K562 (cell line): Measurements from ENCODE around the gene STON1. TPM values are rescaled to one million over a fixed set of nuclear protein-coding genes. Genes with fewer than 3 reads are reported as not detected.

ENCODE experiments used
- ATAC-seq: fragments of 200-7000 bp; cut with Tn5 transposase; 3 replicates; pipeline ENCODE4 v1.9.1; 2020; ENCODE audit warnings: moderate library complexity
- BruUV-seq: library from RNA; stranded (reverse); fragments of 400-500 nt; replicated peaks from 2 replicates; lab custom pipeline; 2021; lab: Mats Ljungman, UMichigan
- CTCF ChIA-PET: fragments of 300-600 bp; formaldehyde crosslinking; extraction: SDS; loops from one replicate; lab custom pipeline; 2021; ENCODE audit warnings: low intra/inter-chr PET ratio; lab: Yijun Ruan, JAX
- POLR2A ChIA-PET: fragments of 300-600, 350-650 bp; sonication (Branson Sonifier 250); formaldehyde crosslinking; extraction: SDS; loops from one replicate; lab custom pipeline; 2021; ENCODE audit warnings: antibody characterized with exemption, inconsistent platforms; lab: Yijun Ruan, JAX
- DNase-seq, 4 experiments: peaks; one replicate each; pipeline versions ENCODE4 v3.0.0 to v3.0.0-alpha.2; 2011 to 2018; ENCODE audit warnings: low spot score in 3 of 4, mixed read lengths in 3 of 4; ENCODE audit errors: extremely low read depth in 1 of 4
- FAIRE-seq: peaks from 2 replicates; lab custom pipeline; 2011; peaks lifted over from hg19 to GRCh38; lab: Jason Lieb, UNC
- H2AFZ ChIP-seq: 2 replicates; pipeline ENCODE4 v1.6.0; 2011; ENCODE audit warnings: low read depth, low read length, control low read depth, inconsistent platforms
- H3K27ac ChIP-seq: fragments of 200-600 bp; 3 replicates; pipeline ENCODE4 v1.8.0; 2011; ENCODE audit warnings: low read depth, mild to moderate bottlenecking, control low read depth, inconsistent platforms, low read length, moderate library complexity, mixed read lengths; ENCODE audit errors: extremely low read depth
- H3K27me3 ChIP-seq, 2 experiments: fragments of 300-600 bp in 1 of 2; 2 replicates in 1 of 2; 3 replicates in 1 of 2; pipeline versions ENCODE4 v1.6.0 to v1.8.0; 2011; ENCODE audit warnings: inconsistent platforms in 2 of 2, low read length in 2 of 2, mild to moderate bottlenecking in 1 of 2, mixed read lengths in 1 of 2, moderate library complexity in 1 of 2; ENCODE audit not compliant: control insufficient read depth in 2 of 2, insufficient read depth in 2 of 2
- H3K36me3 ChIP-seq: fragments of 300-600 bp; 3 replicates; pipeline ENCODE4 v1.8.0; 2011; ENCODE audit warnings: mild to moderate bottlenecking, low read length, inconsistent platforms; ENCODE audit not compliant: control insufficient read depth, insufficient read depth
- H3K4me1 ChIP-seq, 2 experiments: fragments of 200-600 bp in 1 of 2; replicated peaks in 1 of 2; 2 replicates in 1 of 2; 3 replicates in 1 of 2; pipeline versions ENCODE4 v1.5.1 to v1.8.0; 2011; ENCODE audit warnings: inconsistent platforms in 2 of 2, low read length in 2 of 2, mild to moderate bottlenecking in 1 of 2, mixed read lengths in 1 of 2, moderate library complexity in 1 of 2; ENCODE audit not compliant: control insufficient read depth in 2 of 2, insufficient read depth in 2 of 2
- H3K4me2 ChIP-seq: 2 replicates; pipeline ENCODE4 v1.6.1; 2011; ENCODE audit warnings: low read length, control low read depth, inconsistent platforms, mixed read lengths; ENCODE audit not compliant: insufficient read depth
- H3K4me3 ChIP-seq: fragments of 200-600 bp; sonication (generic), shearing (Covaris generic); 2 replicates; pipeline ENCODE4 v1.5.1; 2016; ENCODE audit warnings: control low read depth, inconsistent platforms
- H3K79me2 ChIP-seq: fragments of 200-600 bp; 3 replicates; pipeline ENCODE4 v1.8.0; 2011; ENCODE audit warnings: low read length, inconsistent platforms; ENCODE audit not compliant: control insufficient read depth, insufficient read depth
- H3K9ac ChIP-seq, 2 experiments: 2 replicates each; pipeline versions ENCODE4 v1.6.0 to v1.6.1; 2011; ENCODE audit warnings: low read depth in 2 of 2, low read length in 2 of 2, control low read depth in 1 of 2, inconsistent platforms in 1 of 2, mild to moderate bottlenecking in 1 of 2, mixed read lengths in 1 of 2; ENCODE audit not compliant: insufficient read depth in 1 of 2
- H3K9me1 ChIP-seq: one replicate; pipeline ENCODE4 v1.6.0; 2011; ENCODE audit warnings: inconsistent platforms, mild to moderate bottlenecking, low read length, moderate library complexity; ENCODE audit not compliant: control insufficient read depth, insufficient read depth
- H3K9me3 ChIP-seq: replicated peaks from 2 replicates; pipeline ENCODE4 v1.5.1; 2011; ENCODE audit warnings: low read depth, low read length, inconsistent platforms; ENCODE audit not compliant: control insufficient read depth, insufficient read depth
- H4K20me1 ChIP-seq: replicated peaks from 2 replicates; pipeline ENCODE4 v1.6.1; 2011; ENCODE audit warnings: low read length, inconsistent platforms, mixed read lengths; ENCODE audit not compliant: control insufficient read depth, insufficient read depth
- BDP1 ChIP-seq: IDR thresholded peaks from 3 replicates; pipeline ENCODE4 v1.6.1; 2011; ENCODE audit not compliant: insufficient read length, insufficient read depth
- DACH1 ChIP-seq: fragments of 450-650 bp; IDR thresholded peaks from 2 replicates; pipeline ENCODE4 v1.6.1; 2018; ENCODE audit not compliant: partially characterized antibody
- ELF2 ChIP-seq: fragments of 250-450 bp; sonication (Bioruptor Pico); IDR thresholded peaks from 2 replicates; pipeline ENCODE4 v1.5.0; 2021; ENCODE audit warnings: mild to moderate bottlenecking
- MCM2 ChIP-seq: fragments of 450-650 bp; IDR thresholded peaks from 2 replicates; pipeline ENCODE4 v1.6.1; 2017; ENCODE audit warnings: low read depth, mild to moderate bottlenecking
- NFYB ChIP-seq: IDR thresholded peaks from 2 replicates; pipeline ENCODE4 v1.6.1; 2011; ENCODE audit warnings: mild to moderate bottlenecking, moderate library complexity; ENCODE audit not compliant: insufficient read length; ENCODE audit errors: extremely low read depth
- OTX1 ChIP-seq: fragments of 450-650 bp; formaldehyde crosslinking; IDR thresholded peaks from 2 replicates; pipeline ENCODE4 v1.4.0; 2022; ENCODE audit warnings: mild to moderate bottlenecking
- RBM25 ChIP-seq: fragments of 200-400 bp; formaldehyde crosslinking; IDR thresholded peaks from 2 replicates; pipeline ENCODE4 v1.6.1; 2018; ENCODE audit warnings: low read length, low read depth, moderate library complexity; ENCODE audit not compliant: severe bottlenecking
- RNF2 ChIP-seq: sonication (generic); IDR thresholded peaks from 2 replicates; pipeline ENCODE4 v1.6.1; 2016
- SNAPC5 ChIP-seq: fragments of 250-450 bp; sonication (Bioruptor Pico); IDR thresholded peaks from 2 replicates; pipeline ENCODE4 v1.8.0; 2021; ENCODE audit warnings: moderate library complexity, mild to moderate bottlenecking, inconsistent platforms
- SP2 ChIP-seq: IDR thresholded peaks from 2 replicates; pipeline ENCODE4 v1.6.1; 2011; ENCODE audit warnings: mild to moderate bottlenecking, low read depth, low read length, moderate library complexity; ENCODE audit not compliant: poor library complexity, severe bottlenecking; ENCODE audit errors: extremely low read depth
- ZBTB5 ChIP-seq: fragments of 450-650 bp; IDR thresholded peaks from 2 replicates; pipeline ENCODE4 v1.6.1; 2017; ENCODE audit warnings: antibody characterized with exemption
- ZNF133 ChIP-seq: fragments of 250-450 bp; sonication (Bioruptor Pico); IDR thresholded peaks from 2 replicates; pipeline ENCODE4 v1.4.0; 2020; ENCODE audit warnings: mild to moderate bottlenecking
- ZNF407 ChIP-seq: fragments of 450-650 bp; IDR thresholded peaks from 2 replicates; pipeline ENCODE4 v1.6.1; 2016; ENCODE audit warnings: low read depth
- ZNF561 ChIP-seq: fragments of 450-650 bp; formaldehyde crosslinking; conservative IDR thresholded peaks from 2 replicates; pipeline ENCODE4 v1.4.0; 2020; ENCODE audit warnings: mild to moderate bottlenecking, moderate library complexity
- ZNF583 ChIP-seq: fragments of 250-450 bp; sonication (Bioruptor Pico); IDR thresholded peaks from 2 replicates; pipeline ENCODE4 v1.4.0; 2020
- in situ Hi-C: fragments of 300-500 bp; cut with MboI; formaldehyde crosslinking; loops from 4 replicates; pipeline ENCODE4 v1.15.0; 2018; ENCODE audit warnings: inconsistent platforms, mixed read lengths
- intact Hi-C: fragments of 100-400 bp; cut with micrococcal nuclease; formaldehyde crosslinking; loops from 2 replicates; pipeline ENCODE4 v1.14.2; 2022
- polyA plus RNA-seq, 8 experiments: library from polyadenylated mRNA; depleted of rRNA in 4 of 8; stranded (reverse) in 5 of 8; unstranded in 3 of 8; fragments of >200 nt; fragmentation: Nextera tagmentation in 2 of 8; fragmentation: Illumina TruSeq in 1 of 8; extraction: Ambion mirVana in 2 of 8; extraction: Trizol in 1 of 8; gene quantifications; 2 replicates each; pipeline versions ENCODE4 v1.2.1 to v1.2.3, GENCODE V29; 2011 to 2014; ENCODE audit warnings: inconsistent platforms in 1 of 8, missing spikeins in 1 of 8
- total RNA-seq, 7 experiments: library from RNA; depleted of rRNA in 6 of 7; stranded (reverse); fragments of >200 nt in 6 of 7; fragmentation: Illumina TruSeq in 2 of 7; extraction: Trizol in 2 of 7; gene quantifications; 2 replicates each; pipeline versions ENCODE4 v1.2.1 to v1.2.3, GENCODE V29; 2011 to 2021; ENCODE audit warnings: low replicate concordance in 1 of 7

Gene STON1
- total and polyA plus RNA-seq, 9 of the 15 experiments (the other 6 are each of a cell fraction or from before 2014, with no cell fraction given) = 0.07 to 1.2 (median 0.55) TPM

GRCh38 chr2:48624696-48625095 is 94.7 kb downstream of the STON1 start (continued):
- TF ChIP-seq ZBTB5 = no peak
- TF ChIP-seq RNF2 = no peak
- TF ChIP-seq NFYB = no peak
- no peak for TF ChIP-seq ZNF583 (CRISPR knock-in tag)
- no peak for TF ChIP-seq ZNF133
- no peak for TF ChIP-seq ELF2
- TF ChIP-seq DACH1 = no peak
- TF ChIP-seq SNAPC5 = no peak
- TF ChIP-seq OTX1 (CRISPR knock-in tag) = no peak
- no peak for TF ChIP-seq ZNF561
- TF ChIP-seq MCM2 = no peak

GRCh38 chr2:48626047-48626446 is 96.1 kb downstream of the STON1 start:
- no TSS peak for BruUV-seq
- no peak overlapping the region for H3K9ac ChIP-seq
- H3K4me1 ChIP-seq = no peaks in the 10 kb centered on the region
- no peaks in the 10 kb centered on the region for H4K20me1 ChIP-seq
- intact Hi-C loops (no loop called here), in situ Hi-C loops (no loop called here)
- H3K4me2 ChIP-seq = no peak overlapping the region
- H2AFZ ChIP-seq = no peak overlapping the region
- ChIA-PET CTCF (no interaction called here), POLR2A (no interaction called here)
- no peak overlapping the region for H3K4me3 ChIP-seq
- no peak for FAIRE-seq
- peaks cover 2% of the 10 kb centered on the region; the same call in 1 of the 2 replicates for H3K9me3 ChIP-seq
- no peak for ATAC-seq
- no peaks in the 10 kb centered on the region for H3K36me3 ChIP-seq
- no peak overlapping the region for H3K27ac ChIP-seq
- H3K9me1 ChIP-seq = no peaks in the 10 kb centered on the region
- no peaks in the 10 kb centered on the region for H3K27me3 ChIP-seq
- H3K79me2 ChIP-seq = no peaks in the 10 kb centered on the region
- DNase-seq = no peak
- TF ChIP-seq BDP1 (no peak), SP2 (no peak), ZNF407 (no peak), RBM25 (peak; percentile 86)
